IMR-90 (cell line): ENCODE data around the gene ADAMTS12. TPM values are rescaled to one million over a fixed set of nuclear protein-coding genes. Genes with fewer than 3 reads are reported as not detected.

Experiments
- ATAC-seq: fragments of 200-7000 bp; cut with Tn5 transposase; 2 replicates; pipeline ENCODE4 v1.9.1; 2020; ENCODE audit warnings: low read depth, mild to moderate bottlenecking, moderate library complexity
- BruUV-seq: library from RNA; stranded (reverse); fragments of 400-500 nt; replicated peaks from 2 replicates; lab custom pipeline; 2021; lab: Mats Ljungman, UMichigan
- CTCF ChIA-PET: fragments of 300-600 bp; formaldehyde crosslinking; extraction: SDS; loops from one replicate; lab custom pipeline; 2021; ENCODE audit warnings: antibody characterized with exemption; lab: Yijun Ruan, JAX
- POLR2A ChIA-PET: fragments of 300-600 bp; sonication (Branson Sonifier 250); formaldehyde crosslinking; loops from one replicate; lab custom pipeline; 2022; ENCODE audit warnings: antibody characterized with exemption; ENCODE audit not compliant: unreplicated experiment; lab: Charles Lee
- DNase-seq: peaks from one replicate; pipeline ENCODE4 v3.0.0; 2013
- H2AFZ ChIP-seq: replicated peaks from 2 replicates; pipeline ENCODE3; 2013; ENCODE audit warnings: low read length, mild to moderate bottlenecking; ENCODE audit not compliant: poor library complexity
- H2AK5ac ChIP-seq: 2 replicates; pipeline ENCODE4 v1.6.1; 2013; ENCODE audit warnings: low read depth, low read length, inconsistent platforms
- H2AK9ac ChIP-seq: replicated peaks from 2 replicates; pipeline ENCODE3; 2013; ENCODE audit warnings: mild to moderate bottlenecking, low read depth, low read length, moderate library complexity; ENCODE audit not compliant: poor library complexity
- H2BK120ac ChIP-seq: 2 replicates; pipeline ENCODE4 v1.6.1; 2013; ENCODE audit warnings: low read depth, low read length, inconsistent platforms
- H2BK15ac ChIP-seq: 3 replicates; pipeline ENCODE4 v1.6.1; 2013; ENCODE audit warnings: low read depth, low read length, inconsistent platforms
- H2BK20ac ChIP-seq: 2 replicates; pipeline ENCODE4 v1.6.1; 2013; ENCODE audit warnings: low read depth, mild to moderate bottlenecking, inconsistent platforms, low read length, moderate library complexity
- H2BK5ac ChIP-seq: 2 replicates; pipeline ENCODE4 v1.6.1; 2013; ENCODE audit warnings: mild to moderate bottlenecking, low read depth, low read length, inconsistent platforms; ENCODE audit not compliant: poor library complexity, severe bottlenecking
- H3K14ac ChIP-seq: replicated peaks from 2 replicates; pipeline ENCODE4 v1.6.1; 2013; ENCODE audit warnings: low read depth, low read length, inconsistent platforms
- H3K18ac ChIP-seq: 2 replicates; pipeline ENCODE4 v1.6.1; 2013; ENCODE audit warnings: low read depth, low read length, control low read depth
- H3K23ac ChIP-seq: 2 replicates; pipeline ENCODE4 v1.6.1; 2013; ENCODE audit warnings: low read depth, low read length, inconsistent platforms
- H3K27ac ChIP-seq: 2 replicates; pipeline ENCODE4 v1.5.1; 2013; ENCODE audit warnings: mild to moderate bottlenecking, control low read depth, low read length; ENCODE audit not compliant: insufficient read depth
- H3K27me3 ChIP-seq: 2 replicates; pipeline ENCODE4 v1.6.1; 2013; ENCODE audit warnings: low read length; ENCODE audit not compliant: control insufficient read depth, insufficient read depth
- H3K36me3 ChIP-seq: 2 replicates; pipeline ENCODE4 v1.6.1; 2013; ENCODE audit warnings: low read length, mixed read lengths; ENCODE audit not compliant: control insufficient read depth, insufficient read depth
- H3K4ac ChIP-seq: 2 replicates; pipeline ENCODE4 v1.6.1; 2013; ENCODE audit warnings: low read depth, low read length, inconsistent platforms
- H3K4me1 ChIP-seq: 2 replicates; pipeline ENCODE4 v1.6.1; 2013; ENCODE audit warnings: low read length, mixed read lengths; ENCODE audit not compliant: control insufficient read depth, insufficient read depth
- H3K4me2 ChIP-seq: 2 replicates; pipeline ENCODE4 v1.6.1; 2013; ENCODE audit warnings: low read depth, mild to moderate bottlenecking, control low read depth, low read length, moderate library complexity
- H3K4me3 ChIP-seq: 2 replicates; pipeline ENCODE4 v1.5.1; 2013; ENCODE audit warnings: low read depth, mild to moderate bottlenecking, control low read depth, low read length, moderate library complexity; ENCODE audit not compliant: insufficient read depth
- H3K56ac ChIP-seq: 2 replicates; pipeline ENCODE4 v1.6.1; 2013; ENCODE audit warnings: low read length, inconsistent platforms; ENCODE audit not compliant: insufficient read depth; ENCODE audit errors: extremely low read depth
- H3K79me1 ChIP-seq, 2 experiments: 2 replicates each; pipeline ENCODE4 v1.6.1; 2013; ENCODE audit warnings: low read length in 2 of 2, inconsistent platforms in 1 of 2, low read depth in 1 of 2
- H3K9ac ChIP-seq: 2 replicates; pipeline ENCODE4 v1.6.1; 2013; ENCODE audit warnings: low read depth, low read length, control low read depth
- H3K9me1 ChIP-seq: 2 replicates; pipeline ENCODE4 v1.6.1; 2013; ENCODE audit warnings: low read length, inconsistent platforms; ENCODE audit not compliant: insufficient read depth
- H3K9me3 ChIP-seq: 2 replicates; pipeline ENCODE4 v1.6.1; 2013; ENCODE audit warnings: low read length; ENCODE audit not compliant: control insufficient read depth, insufficient read depth
- H4K20me1 ChIP-seq: 2 replicates; pipeline ENCODE4 v1.6.1; 2013; ENCODE audit warnings: low read length, inconsistent platforms; ENCODE audit not compliant: insufficient read depth
- H4K5ac ChIP-seq: 2 replicates; pipeline ENCODE4 v1.6.1; 2013; ENCODE audit warnings: mild to moderate bottlenecking, low read depth, low read length, control low read depth
- H4K8ac ChIP-seq, 2 experiments: 2 replicates each; pipeline ENCODE4 v1.6.1; 2013; ENCODE audit warnings: low read depth in 2 of 2, low read length in 2 of 2, control low read depth in 1 of 2, inconsistent platforms in 1 of 2
- H4K91ac ChIP-seq: 2 replicates; pipeline ENCODE4 v1.6.1; 2013; ENCODE audit warnings: low read depth, low read length, inconsistent platforms; ENCODE audit not compliant: insufficient read depth
- BHLHE40 ChIP-seq: fragments of 150-350 bp; IDR thresholded peaks from 2 replicates; pipeline ENCODE4 v1.6.1; 2016; ENCODE audit warnings: mild to moderate bottlenecking, low read depth, low read length
- CEBPB ChIP-seq: IDR thresholded peaks from 2 replicates; pipeline ENCODE4 v1.6.1; 2012; ENCODE audit warnings: low read depth, low read length, improper control_type of control experiment
- ELK1 ChIP-seq: fragments of 150-350 bp; IDR thresholded peaks from 2 replicates; pipeline ENCODE4 v1.6.1; 2016; ENCODE audit warnings: low read depth, mild to moderate bottlenecking, low read length, moderate library complexity, borderline replicate concordance
- MAFK ChIP-seq: IDR thresholded peaks from 2 replicates; pipeline ENCODE4 v1.6.1; 2012; ENCODE audit warnings: low read depth, low read length, improper control_type of control experiment
- MAZ ChIP-seq: IDR thresholded peaks from 2 replicates; pipeline ENCODE4 v1.6.1; 2012; ENCODE audit warnings: low read depth, mild to moderate bottlenecking, low read length, improper control_type of control experiment, moderate library complexity, borderline replicate concordance
- NFE2L2 ChIP-seq: fragments of 150-350 bp; IDR thresholded peaks from 2 replicates; pipeline ENCODE4 v1.6.1; 2016; ENCODE audit warnings: low read depth, mild to moderate bottlenecking, low read length
- POLR2A ChIP-seq: IDR thresholded peaks from 2 replicates; pipeline ENCODE4 v1.6.1; 2012; ENCODE audit warnings: mild to moderate bottlenecking, low read depth, low read length
- RAD21 ChIP-seq: IDR thresholded peaks from 2 replicates; pipeline ENCODE4 v1.6.1; 2012; ENCODE audit warnings: low read length, improper control_type of control experiment
- RCOR1 ChIP-seq: IDR thresholded peaks from 2 replicates; pipeline ENCODE4 v1.6.1; 2012; ENCODE audit warnings: mild to moderate bottlenecking, low read length, improper control_type of control experiment; ENCODE audit not compliant: insufficient replicate concordance
- SMC3 ChIP-seq: fragments of 150-350 bp; IDR thresholded peaks from 2 replicates; pipeline ENCODE4 v1.6.1; 2016; ENCODE audit warnings: low read depth, mild to moderate bottlenecking, antibody characterized with exemption, low read length, moderate library complexity
- WGBS, 2 experiments: methylation state at CpG; one replicate each; pipeline versions ENCODE4 v1.1.5 to v1.1.7; 2013; ENCODE audit warnings: missing lambda C conversion rate in 2 of 2; ENCODE audit not compliant: insufficient read length in 1 of 2; ENCODE audit errors: extremely low coverage in 2 of 2; 5-methylcytosine and 5-hydroxymethylcytosine counted together
- dilution Hi-C: fragments of 300-500 bp; cut with HindIII; formaldehyde crosslinking; loops from one replicate; pipeline ENCODE4 v1.14.3; 2018; ENCODE audit warnings: low sequenced_read_pairs; ENCODE audit not compliant: unreplicated experiment
- in situ Hi-C: fragments of 300-500 bp; cut with MboI; formaldehyde crosslinking; loops from 3 replicates; pipeline ENCODE4 v1.14.3; 2019; ENCODE audit warnings: low sequenced_read_pairs, inconsistent platforms, mixed read lengths
- intact Hi-C: fragments of 100-400 bp; cut with micrococcal nuclease; formaldehyde crosslinking; loops from 2 replicates; pipeline ENCODE4 v1.10.0; 2022
- polyA plus RNA-seq, 3 experiments: library from polyadenylated mRNA; depleted of rRNA; stranded (reverse); fragments of >200 nt; gene quantifications; 2 replicates each; pipeline ENCODE4 v1.2.3, GENCODE V29; 2012; ENCODE audit warnings: low replicate concordance in 1 of 3
- total RNA-seq: library from RNA; depleted of rRNA; stranded (reverse); fragments of >200 nt; gene quantifications from 2 replicates; pipeline ENCODE4 v1.2.3, GENCODE V29; 2012
- TF ChIP-seq, protein P1 (sequence below): conservative IDR thresholded peaks from 2 replicates; pipeline ENCODE4 v1.5.1; 2012; ENCODE audit warnings: mild to moderate bottlenecking, low read depth, low read length, improper control_type of control experiment

ADAMTS12 gene
- total and polyA plus RNA-seq, 2 of the 4 experiments (the other 2 are of a cell fraction) = 27.3 to 51.3 TPM

GRCh38 chr5:33877449-33877848 is 14.3 kb downstream of the ADAMTS12 start:
- 60% methylated on average over 2 of the region's 4 CpGs; no CpG with 5 or more reads in 1 of the 2 experiments for WGBS, 2 experiments
- no peak overlapping the region for H3K4me3 ChIP-seq
- ChIA-PET POLR2A (no interaction called here), CTCF (no interaction called here)
- H2BK20ac ChIP-seq = no peak overlapping the region
- intact Hi-C loops = no loop called here
- H3K14ac ChIP-seq = no peak overlapping the region
- H3K4me2 ChIP-seq = no peak overlapping the region
- DNase-seq (no peak), ATAC-seq (no peak)
- H3K27ac ChIP-seq = no peak overlapping the region
- in situ Hi-C loops = no loop called here
- H2BK15ac ChIP-seq = no peak overlapping the region
- H3K36me3 ChIP-seq = peaks cover 10% of the 10 kb centered on the region
- TF ChIP-seq MAFK (no peak), ELK1 (no peak), MAZ (no peak), SMC3 (no peak), POLR2A (no peak), RCOR1 (no peak), BHLHE40 (no peak), NFE2L2 (no peak), RAD21 (no peak), CEBPB (no peak)
- TF ChIP-seq, protein P1, sequence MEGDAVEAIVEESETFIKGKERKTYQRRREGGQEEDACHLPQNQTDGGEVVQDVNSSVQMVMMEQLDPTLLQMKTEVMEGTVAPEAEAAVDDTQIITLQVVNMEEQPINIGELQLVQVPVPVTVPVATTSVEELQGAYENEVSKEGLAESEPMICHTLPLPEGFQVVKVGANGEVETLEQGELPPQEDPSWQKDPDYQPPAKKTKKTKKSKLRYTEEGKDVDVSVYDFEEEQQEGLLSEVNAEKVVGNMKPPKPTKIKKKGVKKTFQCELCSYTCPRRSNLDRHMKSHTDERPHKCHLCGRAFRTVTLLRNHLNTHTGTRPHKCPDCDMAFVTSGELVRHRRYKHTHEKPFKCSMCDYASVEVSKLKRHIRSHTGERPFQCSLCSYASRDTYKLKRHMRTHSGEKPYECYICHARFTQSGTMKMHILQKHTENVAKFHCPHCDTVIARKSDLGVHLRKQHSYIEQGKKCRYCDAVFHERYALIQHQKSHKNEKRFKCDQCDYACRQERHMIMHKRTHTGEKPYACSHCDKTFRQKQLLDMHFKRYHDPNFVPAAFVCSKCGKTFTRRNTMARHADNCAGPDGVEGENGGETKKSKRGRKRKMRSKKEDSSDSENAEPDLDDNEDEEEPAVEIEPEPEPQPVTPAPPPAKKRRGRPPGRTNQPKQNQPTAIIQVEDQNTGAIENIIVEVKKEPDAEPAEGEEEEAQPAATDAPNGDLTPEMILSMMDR = no peak
- no peaks in the 10 kb centered on the region for H3K9me3 ChIP-seq
- peaks cover 12 to 39% of the 10 kb centered on the region in 2 experiments for H3K79me1 ChIP-seq
- peak overlapping the region; percentile 31; the same call in 1 of the 2 replicates for H3K23ac ChIP-seq
- H4K5ac ChIP-seq = no peak overlapping the region
- no peaks in the 10 kb centered on the region for H3K27me3 ChIP-seq
- H2AK9ac ChIP-seq = no peak overlapping the region
- H3K18ac ChIP-seq = no peak overlapping the region
- H3K9me1 ChIP-seq = peaks cover 11% of the 10 kb centered on the region; the same call in 1 of the 2 replicates
- no peak overlapping the region for H3K9ac ChIP-seq
- H2AK5ac ChIP-seq = no peak overlapping the region
- no peak overlapping the region for H2AFZ ChIP-seq
- H3K4me1 ChIP-seq = no peaks in the 10 kb centered on the region
- H3K56ac ChIP-seq = no peak overlapping the region
- no peak overlapping the region for H3K4ac ChIP-seq
- dilution Hi-C loops = no loop called here
- H4K91ac ChIP-seq = no peak overlapping the region
- no TSS peak for BruUV-seq
- H2BK5ac ChIP-seq = no peak overlapping the region
- H2BK120ac ChIP-seq = no peak overlapping the region
- no peaks in the 10 kb centered on the region for H4K20me1 ChIP-seq
- H4K8ac ChIP-seq = no peak overlapping the region
